Measurements from ENCODE around the gene USP48.

Gene USP48

DNA sequence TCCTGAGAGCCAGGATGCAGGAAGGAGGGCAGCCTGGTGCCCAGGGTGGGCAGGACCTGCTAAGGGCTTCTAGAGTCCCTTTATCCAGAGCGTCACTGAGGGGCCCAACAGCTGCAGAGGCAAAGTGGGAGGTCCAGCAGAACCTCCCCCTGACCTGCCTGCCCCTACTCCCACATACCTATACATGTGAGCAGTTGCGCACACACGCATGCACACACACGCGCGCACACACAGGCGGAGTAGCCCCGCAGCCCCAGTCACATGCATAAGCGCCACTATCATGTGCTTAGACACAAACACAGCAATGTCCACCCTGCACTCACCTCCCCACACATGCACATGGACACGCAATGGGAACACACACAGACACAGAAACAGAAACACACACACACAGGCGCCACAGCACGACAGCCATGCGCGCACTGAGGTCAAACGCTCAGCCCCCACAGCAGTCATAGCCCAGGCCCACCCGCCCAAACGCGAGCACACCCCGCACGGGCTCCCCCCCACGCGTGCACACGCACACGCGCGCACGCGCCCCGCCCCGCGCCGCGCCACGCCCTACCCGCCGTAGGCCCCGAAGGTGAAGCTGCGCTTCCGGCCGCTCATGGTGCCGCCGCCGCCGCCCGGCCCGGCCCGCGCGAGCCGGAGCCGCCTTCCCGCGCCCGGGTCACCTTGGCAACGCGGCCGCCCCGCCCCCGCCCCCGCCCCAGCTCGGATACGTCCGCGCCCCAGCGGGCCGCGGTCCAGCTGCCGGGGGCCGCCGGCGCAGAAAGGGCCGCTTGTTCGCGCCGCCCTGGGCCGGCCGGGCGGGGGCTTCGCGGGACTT lies 131.5 kb downstream of the USP48 start:
- H3K27ac ChIP-seq = no peak overlapping the region; the same call in 1 of the 2 replicates
- POLR2A ChIA-PET (ENCODE audit: low non-redundant PET) = interaction anchor here (0.5 to 0.6 kb wide), 2 partner anchors 15 to 74 kb away, joined by 3 to 4 read pairs; no protein-coding TSS in a partner anchor

DNA sequence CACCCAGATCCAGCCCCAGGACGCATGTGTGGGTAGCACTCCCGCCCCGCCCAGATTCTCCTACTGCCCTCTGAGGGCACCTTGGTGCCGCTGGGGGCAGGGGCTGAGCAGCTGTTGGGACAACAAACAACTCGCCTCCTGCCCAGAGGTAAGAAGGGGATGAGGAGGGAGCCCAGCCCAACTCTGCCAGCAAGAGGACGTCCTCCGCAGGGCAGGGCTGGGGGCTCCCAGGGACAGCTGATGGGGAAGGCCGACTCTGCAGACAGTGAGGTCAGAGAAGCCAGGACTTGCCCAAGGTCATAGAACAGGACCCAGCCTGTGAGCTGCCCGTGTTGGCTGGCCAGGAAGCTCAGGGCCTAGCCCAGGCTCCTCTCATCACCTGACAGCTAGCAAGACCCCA lies 132.5 kb downstream of the USP48 start:
- ChIA-PET POLR2A (ENCODE audit: low non-redundant PET) (no interaction called here), CTCF (no interaction called here)
- TF ChIP-seq, protein P1, sequence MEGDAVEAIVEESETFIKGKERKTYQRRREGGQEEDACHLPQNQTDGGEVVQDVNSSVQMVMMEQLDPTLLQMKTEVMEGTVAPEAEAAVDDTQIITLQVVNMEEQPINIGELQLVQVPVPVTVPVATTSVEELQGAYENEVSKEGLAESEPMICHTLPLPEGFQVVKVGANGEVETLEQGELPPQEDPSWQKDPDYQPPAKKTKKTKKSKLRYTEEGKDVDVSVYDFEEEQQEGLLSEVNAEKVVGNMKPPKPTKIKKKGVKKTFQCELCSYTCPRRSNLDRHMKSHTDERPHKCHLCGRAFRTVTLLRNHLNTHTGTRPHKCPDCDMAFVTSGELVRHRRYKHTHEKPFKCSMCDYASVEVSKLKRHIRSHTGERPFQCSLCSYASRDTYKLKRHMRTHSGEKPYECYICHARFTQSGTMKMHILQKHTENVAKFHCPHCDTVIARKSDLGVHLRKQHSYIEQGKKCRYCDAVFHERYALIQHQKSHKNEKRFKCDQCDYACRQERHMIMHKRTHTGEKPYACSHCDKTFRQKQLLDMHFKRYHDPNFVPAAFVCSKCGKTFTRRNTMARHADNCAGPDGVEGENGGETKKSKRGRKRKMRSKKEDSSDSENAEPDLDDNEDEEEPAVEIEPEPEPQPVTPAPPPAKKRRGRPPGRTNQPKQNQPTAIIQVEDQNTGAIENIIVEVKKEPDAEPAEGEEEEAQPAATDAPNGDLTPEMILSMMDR (conservative IDR thresholded peaks at IDR 0.05; ENCODE audit: low read depth) = no peak
- no peak for DNase-seq (ENCODE audit: low spot score)
- H3K27ac ChIP-seq = no peak overlapping the region

More for the DNA sequence above, 131.5 kb downstream of the USP48 start:
- TF ChIP-seq, protein P1 (conservative IDR thresholded peaks at IDR 0.05; ENCODE audit: low read depth) = no peak
- peak; percentile 54 for DNase-seq (ENCODE audit: low spot score)
- CTCF ChIA-PET = interaction anchor here (0.7 kb wide), 1 partner anchor 37 kb away, joined by 5 read pairs; no protein-coding TSS in a partner anchor

DNA sequence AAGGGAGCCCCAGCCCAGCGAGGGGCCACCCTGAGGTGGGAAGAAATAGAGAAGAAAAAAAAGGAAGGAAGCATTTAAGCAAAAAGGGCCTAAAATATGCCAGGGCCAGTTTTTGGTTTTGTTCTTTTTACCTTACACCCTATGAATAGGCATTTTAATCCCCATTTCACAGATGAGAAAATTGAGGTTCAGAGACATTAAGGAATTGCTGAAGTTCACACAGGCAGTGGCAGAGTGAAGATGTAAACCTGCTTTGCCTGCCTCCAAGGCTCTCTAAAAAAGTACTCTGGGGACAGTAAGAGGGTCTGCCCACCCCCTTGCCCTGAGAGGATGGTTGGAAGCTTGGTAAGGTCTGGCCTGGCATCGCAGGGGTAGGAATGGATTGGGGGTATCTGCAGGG lies 133.6 kb downstream of the USP48 start:
- TF ChIP-seq, protein P1 (conservative IDR thresholded peaks at IDR 0.05; ENCODE audit: low read depth) = no peak
- CTCF ChIA-PET = interaction anchor here (0.5 kb wide), 1 partner anchor 398 kb away, joined by 4 read pairs; no protein-coding TSS in a partner anchor
- H3K27ac ChIP-seq = no peak overlapping the region
- POLR2A ChIA-PET (ENCODE audit: low non-redundant PET) = no interaction called here
- DNase-seq (ENCODE audit: low spot score) = no peak

DNA sequence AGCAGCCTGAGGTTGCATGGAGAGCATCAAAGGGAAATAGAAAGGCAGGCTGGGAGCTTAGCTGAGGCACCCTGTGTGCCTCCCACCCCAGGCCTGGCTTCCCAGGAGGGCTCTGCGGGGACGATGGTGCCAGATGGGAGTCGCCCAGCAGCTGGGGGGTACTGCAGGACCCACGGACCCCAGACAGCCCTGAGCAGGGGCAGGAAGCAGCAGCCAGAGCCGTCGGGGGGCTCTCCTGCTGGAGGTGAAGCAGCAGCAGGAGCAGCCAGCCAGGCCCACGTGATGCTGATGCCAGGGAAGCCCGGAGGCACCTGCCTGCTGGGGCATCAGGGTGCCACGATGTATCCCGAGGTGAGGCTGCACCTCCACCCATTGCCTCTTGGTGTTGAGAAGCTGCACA lies 134.2 kb downstream of the USP48 start:
- H3K27ac ChIP-seq = no peak overlapping the region
- ChIA-PET POLR2A (ENCODE audit: low non-redundant PET) (no interaction called here), CTCF (no interaction called here)
- TF ChIP-seq, protein P1 (conservative IDR thresholded peaks at IDR 0.05; ENCODE audit: low read depth) = no peak
- no peak for DNase-seq (ENCODE audit: low spot score)

DNA sequence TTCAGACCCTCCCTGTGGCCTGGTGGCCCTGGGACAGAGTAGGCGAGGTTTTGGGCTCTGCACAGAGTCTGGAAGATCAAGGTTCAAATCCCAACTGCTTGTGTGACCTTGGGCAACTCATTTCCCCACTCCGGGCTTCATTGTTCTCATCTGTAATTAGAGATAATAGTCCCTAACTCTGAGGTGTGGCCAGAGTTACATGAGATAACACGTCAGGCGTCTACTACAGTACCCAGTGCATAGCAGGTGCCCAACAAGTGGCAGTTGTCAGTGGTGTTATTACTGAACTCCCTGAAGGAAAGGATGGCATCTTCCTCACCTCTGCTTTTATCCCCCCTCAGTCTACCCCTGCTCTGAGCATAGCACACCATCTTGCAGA lies 134.6 kb downstream of the USP48 start:
- ChIA-PET CTCF (no interaction called here), POLR2A (ENCODE audit: low non-redundant PET) (no interaction called here)
- H3K27ac ChIP-seq = no peak overlapping the region
- TF ChIP-seq, protein P1 (conservative IDR thresholded peaks at IDR 0.05; ENCODE audit: low read depth) = no peak
- DNase-seq (ENCODE audit: low spot score) = no peak

DNA sequence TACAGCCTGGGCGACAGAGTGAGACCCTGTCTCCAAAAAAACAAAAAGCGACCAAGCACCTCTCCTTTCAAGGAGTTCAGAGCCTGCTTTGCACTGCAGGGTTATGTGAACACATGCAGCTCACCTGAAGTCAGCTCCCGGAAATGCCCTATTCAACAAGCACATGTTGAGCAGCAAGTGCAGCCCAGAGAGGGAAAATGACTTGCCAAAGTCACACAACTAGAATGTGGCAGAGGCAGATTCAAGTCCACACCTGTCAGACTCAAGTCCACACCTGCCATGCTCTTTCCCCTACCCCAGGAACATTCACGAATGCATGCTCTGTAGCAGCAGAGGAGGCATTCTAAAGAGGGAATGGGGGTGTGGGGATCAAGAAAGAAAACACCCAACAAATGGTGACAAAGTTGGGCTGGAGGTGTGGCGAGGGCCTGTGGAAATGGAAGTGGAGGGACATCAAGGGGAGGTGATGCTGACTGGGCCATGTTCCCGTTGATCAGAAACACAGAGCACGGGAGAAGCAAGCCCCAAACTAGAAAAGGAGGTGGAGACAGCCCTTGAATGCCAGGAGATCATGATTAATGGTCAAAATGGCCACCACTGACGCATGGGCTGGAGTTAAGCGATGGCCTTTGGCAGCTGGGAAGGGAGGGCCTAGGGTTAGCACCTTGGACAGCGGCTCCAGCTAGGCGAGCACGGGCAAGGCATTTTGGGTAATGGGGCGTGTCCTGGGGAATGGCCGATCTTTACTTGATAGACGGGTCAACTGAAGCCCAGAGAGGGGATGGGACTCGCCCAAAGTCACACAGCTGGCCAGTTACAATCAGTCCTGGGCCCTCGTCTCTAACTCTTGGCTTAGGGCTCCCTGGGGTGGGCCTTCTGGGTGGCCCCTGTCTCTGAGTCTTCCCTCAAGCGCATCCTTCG lies 135.3 kb downstream of the USP48 start:
- peak; percentile 80 for DNase-seq (ENCODE audit: low spot score)
- no peak overlapping the region for H3K27ac ChIP-seq
- TF ChIP-seq, protein P1 (conservative IDR thresholded peaks at IDR 0.05; ENCODE audit: low read depth) = no peak
- POLR2A ChIA-PET (ENCODE audit: low non-redundant PET) = no interaction called here
- CTCF ChIA-PET = no interaction called here
